ENCODE measurements around the gene RBFOX1.

DNA sequence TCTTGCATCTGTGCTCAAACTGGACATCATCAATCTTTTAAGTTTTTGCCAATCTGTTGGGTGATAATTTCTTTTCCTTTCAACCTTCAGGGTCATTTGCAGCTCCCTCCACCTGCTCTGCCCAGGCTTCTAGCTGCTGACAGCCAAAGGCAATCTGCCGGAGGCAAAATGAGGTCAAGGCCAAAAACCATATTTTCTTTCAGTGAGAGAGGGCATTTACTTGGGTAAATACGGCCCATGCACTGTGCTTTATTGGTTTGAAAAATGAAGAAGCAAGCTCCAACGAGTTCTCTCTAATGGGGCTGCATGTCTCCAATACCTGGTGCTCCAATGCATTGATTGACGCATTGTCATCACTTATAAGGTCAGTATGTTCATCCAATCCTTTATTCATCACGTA lies 23.1 kb downstream of the RBFOX1 start:
- TF ChIP-seq REST (IDR thresholded peaks at IDR 0.05; ENCODE audit: low read depth) (no peak), CTCF (IDR thresholded peaks at IDR 0.05 in 2 of 3, conservative IDR thresholded peaks at IDR 0.05 in 1 of 3; ENCODE audit: borderline replicate concordance in 1 of 3, insufficient read depth in 1 of 3, low read depth in 2 of 3, low read length in 2 of 3) (no peak), POLR2A (IDR thresholded peaks at IDR 0.05; ENCODE audit: borderline replicate concordance, extremely low read depth, insufficient read depth, insufficient read length) (no peak), EZH2phosphoT487 (IDR thresholded peaks at IDR 0.05; ENCODE audit: borderline replicate concordance) (no peak), CEBPB (IDR thresholded peaks at IDR 0.05; ENCODE audit: low read depth) (no peak)
